Dedifferentiated amniotic fluid mesenchymal stem cell (primary cell): ENCODE data around the gene SNAPIN.
A peak's percentile ranks its signal among the peaks of the same experiment; 100 is the strongest.
"Not testable (repeated sequence)": the region's sequence is repeated elsewhere in the genome, so short reads cannot be mapped to it uniquely, and the experiment has no call there.

ENCODE experiments used
- DNase-seq: peaks from one replicate; pipeline ENCODE4 v3.0.0-alpha.2; 2016; ENCODE audit errors: extremely low spot score

Gene SNAPIN

GRCh38 chr1:153626904-153627714 is 31.4 kb upstream of the SNAPIN start, which contains the start of gene S100A13:
TSS of gene S100A13 (minus strand) at chr1:153627505. CDS start at chr1:153626472, 1,033 bp downstream.
- DNase-seq = peak; percentile 89

- DNase-seq = no peak
Observed at GRCh38 chr1:153627715-153628626, 30.5 kb upstream of the SNAPIN start, which contains the start of gene S100A1. TSS of gene S100A1 (plus strand) at chr1:153628434. CDS start at chr1:153630522, 2,088 bp downstream.

GRCh38 chr1:153628638-153629342 is 29.7 kb upstream of the SNAPIN start:
- DNase-seq = no peak

- no peak for DNase-seq
Observed at GRCh38 chr1:153629343-153629665, 29.2 kb upstream of the SNAPIN start.

- DNase-seq = peak; percentile 34
Observed at GRCh38 chr1:153629971-153630370, 28.5 kb upstream of the SNAPIN start.

GRCh38 chr1:153630384-153630783 is 28.1 kb upstream of the SNAPIN start:
- no peak for DNase-seq

GRCh38 chr1:153631047-153632022 is 27.2 kb upstream of the SNAPIN start:
- DNase-seq = no peak

GRCh38 chr1:153633161-153633753 is 25.2 kb upstream of the SNAPIN start:
- no peak for DNase-seq

GRCh38 chr1:153633754-153634665 is 24.5 kb upstream of the SNAPIN start, which contains the start of gene CHTOP:
TSS of gene CHTOP (plus strand) at chr1:153634066. CDS start at chr1:153636589, 2,523 bp downstream.
- peak; percentile 99 for DNase-seq

- DNase-seq = no peak
Observed at GRCh38 chr1:153635872-153636271, 22.6 kb upstream of the SNAPIN start.

GRCh38 chr1:153636312-153636711 is 22.2 kb upstream of the SNAPIN start:
- DNase-seq = no peak

- no peak for DNase-seq
Observed at GRCh38 chr1:153638261-153638660, 20.2 kb upstream of the SNAPIN start.

- no peak for DNase-seq
Observed at GRCh38 chr1:153639280-153639679, 19.2 kb upstream of the SNAPIN start.

- DNase-seq = not testable (repeated sequence)
Observed at GRCh38 chr1:153640213-153640612, 18.3 kb upstream of the SNAPIN start.

GRCh38 chr1:153640861-153641260 is 17.6 kb upstream of the SNAPIN start:
- DNase-seq = no peak

GRCh38 chr1:153642161-153642560 is 16.3 kb upstream of the SNAPIN start:
- DNase-seq = no peak

GRCh38 chr1:153643100-153643499 is 15.4 kb upstream of the SNAPIN start:
- no peak for DNase-seq

GRCh38 chr1:153643816-153644215 is 14.7 kb upstream of the SNAPIN start:
- no peak for DNase-seq

- no peak for DNase-seq
Observed at GRCh38 chr1:153646672-153647345, 11.7 kb upstream of the SNAPIN start.
